Motor neuron (in vitro differentiated cells): Measurements from ENCODE around the gene SUSD1. TPM values are rescaled to one million over a fixed set of nuclear protein-coding genes. Genes with fewer than 3 reads are reported as not detected.
A peak's percentile ranks its signal among the peaks of the same experiment; 100 is the strongest.
"Not testable (repeated sequence)": the region's sequence is repeated elsewhere in the genome, so short reads cannot be mapped to it uniquely, and the experiment has no call there.

Experiments
- ATAC-seq, 8 experiments: fragments of 200-7000 bp; cut with Tn5 transposase; replicated peaks in 6 of 8; 2 replicates each; pipeline ENCODE4 v1.8.0; 2021; ENCODE audit warnings: mild to moderate bottlenecking in 8 of 8, moderate library complexity in 8 of 8
- H3K27ac ChIP-seq, 2 donors: fragments of 250-450 bp; sonication (Bioruptor Pico); 2 replicates each; pipeline ENCODE4 v1.9.0; 2021; ENCODE audit warnings: antibody characterized with exemption in 2 of 2, mild to moderate bottlenecking in 2 of 2, moderate library complexity in 1 of 2
- H3K4me1 ChIP-seq, 2 donors: fragments of 250-450 bp; sonication (Bioruptor Pico); replicated peaks in 1 of 2; 2 replicates each; pipeline ENCODE4 v1.6.1; 2021; ENCODE audit warnings: antibody characterized with exemption in 2 of 2, mild to moderate bottlenecking in 2 of 2, moderate library complexity in 1 of 2
- H3K4me3 ChIP-seq, 5 donors: fragments of 250-450 bp; sonication (Bioruptor Pico); 2 replicates each; pipeline ENCODE4 v1.9.0; 2021; ENCODE audit warnings: antibody characterized with exemption in 5 of 5, mild to moderate bottlenecking in 5 of 5, moderate library complexity in 4 of 5
- WGBS, 10 experiments: fragments of 450-650 bp; shearing (Covaris generic); methylation state at CpG; one replicate each; pipeline ENCODE4 v1.0.0; 2022; 5-methylcytosine and 5-hydroxymethylcytosine counted together
- in situ Hi-C, 9 experiments: fragments of 400-800 bp; cut with MboI; loops; one replicate each; pipeline ENCODE4 v1.15.0; 2021; ENCODE audit warnings: low sequenced_read_pairs in 9 of 9, low pct_unique_long_range_greater_than_20kb in 2 of 9; ENCODE audit not compliant: unreplicated experiment in 9 of 9
- total RNA-seq, 8 experiments: library from RNA; unstranded; fragments of 300-600 nt; gene quantifications; 2 replicates each; pipeline versions ENCODE4 v1.2.3 to v1.2.4, GENCODE V29; 2022

SUSD1 gene
- total RNA-seq, 8 experiments from 2014 or later, result 4.9 to 15.9 (median 8.4) TPM

DNA sequence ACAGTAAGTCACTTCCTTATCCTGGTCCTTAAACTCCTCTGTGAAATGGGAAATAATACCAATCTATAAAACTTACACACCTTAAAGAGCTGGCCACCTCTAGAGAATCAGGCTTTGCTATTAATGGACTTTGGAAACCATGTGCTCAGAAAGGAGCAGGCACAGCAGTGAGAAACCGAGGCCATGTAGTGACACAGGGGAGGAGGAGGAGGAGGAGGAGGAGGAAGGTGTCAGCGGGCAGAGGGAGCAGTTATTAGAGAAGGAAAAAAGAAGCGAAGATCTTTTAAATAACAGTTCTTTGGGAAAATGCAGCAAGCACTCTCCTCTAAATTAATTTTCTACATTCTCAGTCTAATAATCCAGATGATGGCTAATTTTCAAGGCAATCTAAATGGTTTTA, 38.0 kb downstream of the SUSD1 start:
- in situ Hi-C loops, result no loop called here

DNA sequence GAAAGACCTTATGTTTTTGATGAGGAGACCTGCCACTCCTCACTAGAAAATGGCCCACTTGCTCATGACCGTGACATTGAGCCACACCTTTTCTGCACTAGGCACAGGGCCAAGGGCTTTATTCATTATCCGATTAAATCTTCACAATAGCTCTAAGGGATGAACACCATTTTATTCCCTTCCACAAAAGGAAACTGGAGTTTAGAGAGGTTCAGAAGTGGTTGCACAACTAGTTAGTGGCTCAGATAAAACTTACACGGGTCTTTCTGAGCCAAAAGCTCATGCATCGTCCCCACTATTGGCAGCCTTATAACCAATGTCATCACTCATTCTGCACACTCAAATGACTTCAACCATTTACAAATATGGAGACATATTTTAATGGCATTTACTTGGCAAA, 39.4 kb downstream of the SUSD1 start:
- 13 to 100% (median 96%) methylated on average over 1 to 4 of the region's 4 CpGs; no CpG with 5 or more reads in 2 of the 10 experiments for WGBS, 10 experiments
- H3K27ac ChIP-seq, result no peak overlapping the region
- in situ Hi-C loops, result no loop called here
- no peaks in the 10 kb centered on the region for H3K4me1 ChIP-seq
- peak in 2 of 8 experiments; percentile 54 to 56 for ATAC-seq
- H3K4me3 ChIP-seq, result no peak overlapping the region

More for the DNA sequence above, 38.0 kb downstream of the SUSD1 start:
- WGBS, 10 experiments, result 80 to 100% (median 100%) methylated on average over 1 to 3 of the region's 3 CpGs; no CpG with 5 or more reads in 4 of the 10 experiments
- Histone ChIP-seq H3K4me1 (no peaks in the 10 kb centered on the region), H3K4me3 (no peak overlapping the region), H3K27ac (no peak overlapping the region)
- no peak for ATAC-seq

DNA sequence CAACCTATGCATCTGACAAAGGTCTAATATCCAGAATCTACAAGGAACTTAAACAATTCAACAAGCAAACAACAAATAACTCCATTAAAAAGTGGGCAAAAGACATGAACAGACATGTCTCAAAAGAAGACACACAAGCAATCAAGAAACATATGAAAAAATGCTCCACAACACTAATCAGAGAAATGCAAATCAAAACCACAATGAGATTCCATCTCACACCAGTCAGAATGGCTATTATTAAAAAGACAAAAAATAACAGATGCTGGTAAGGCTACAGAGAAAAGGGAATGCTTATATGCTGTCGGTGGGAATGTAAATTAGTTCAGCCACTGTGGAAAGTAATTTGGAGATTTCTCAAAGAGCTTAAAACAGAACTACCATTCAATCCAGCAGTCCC, 41.3 kb downstream of the SUSD1 start:
- H3K4me3 ChIP-seq, H3K4me1 ChIP-seq, in situ Hi-C loops, H3K27ac ChIP-seq: not testable (repeated sequence)
- WGBS, 10 experiments, result 0 to 100% (median 42%) methylated on average over 1 of the region's 1 CpG; no CpG with 5 or more reads in 4 of the 10 experiments
- peak in 2 of 8 experiments; percentile 40 to 49 for ATAC-seq

DNA sequence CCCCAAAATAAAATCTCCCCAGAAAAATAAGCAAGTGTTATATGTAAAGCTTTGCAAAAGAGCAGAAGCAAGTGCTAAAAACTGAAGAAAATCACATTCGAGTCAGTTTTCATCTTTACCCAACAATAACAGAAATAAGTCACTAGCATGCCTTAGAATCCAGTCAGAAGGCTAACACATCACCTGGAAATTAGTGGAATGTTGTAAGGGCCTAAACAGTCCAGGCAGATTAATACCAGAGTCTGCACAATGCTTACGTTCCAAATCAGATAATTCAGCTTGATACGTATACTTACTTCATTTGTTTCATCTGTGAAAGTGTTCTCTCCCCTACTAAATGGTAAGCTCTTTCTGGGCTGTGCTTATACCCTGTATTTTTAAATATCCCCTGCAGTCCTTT, 42.7 kb downstream of the SUSD1 start:
- ATAC-seq, result no peak
- H3K4me3 ChIP-seq, result no peak overlapping the region
- no peak overlapping the region for H3K27ac ChIP-seq
- WGBS, 10 experiments, result 69 to 100% (median 100%) methylated on average over 1 to 3 of the region's 3 CpGs; no CpG with 5 or more reads in 1 of the 10 experiments
- H3K4me1 ChIP-seq, result no peaks in the 10 kb centered on the region
- in situ Hi-C loops, result no loop called here

DNA sequence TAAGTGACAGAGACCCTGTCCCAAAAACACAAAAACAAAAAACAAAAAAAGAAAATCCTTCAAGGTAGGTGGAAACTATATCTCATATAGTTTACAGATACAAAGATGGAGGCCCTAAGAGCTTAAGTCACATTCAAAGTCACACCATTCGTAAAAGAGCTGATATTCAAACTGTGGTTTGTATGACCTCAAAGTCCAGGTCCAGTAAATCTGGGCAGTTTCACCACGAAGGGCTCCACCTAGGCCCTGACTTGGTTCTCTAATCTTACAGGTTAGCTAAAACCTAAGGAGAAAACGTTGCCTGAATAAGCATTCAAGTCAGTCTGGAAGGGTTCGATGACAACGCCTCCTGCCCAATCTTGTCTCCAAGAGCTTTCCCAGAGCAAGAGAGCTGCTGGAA, 44.1 kb downstream of the SUSD1 start:
- Histone ChIP-seq H3K4me3 (no peak overlapping the region), H3K4me1 (no peaks in the 10 kb centered on the region), H3K27ac (no peak overlapping the region)
- ATAC-seq, result peak in 1 of 8 experiments; percentile 39
- 46 to 88% (median 78%) methylated on average over 1 to 5 of the region's 5 CpGs; no CpG with 5 or more reads in 2 of the 10 experiments for WGBS, 10 experiments
- in situ Hi-C loops, result no loop called here

DNA sequence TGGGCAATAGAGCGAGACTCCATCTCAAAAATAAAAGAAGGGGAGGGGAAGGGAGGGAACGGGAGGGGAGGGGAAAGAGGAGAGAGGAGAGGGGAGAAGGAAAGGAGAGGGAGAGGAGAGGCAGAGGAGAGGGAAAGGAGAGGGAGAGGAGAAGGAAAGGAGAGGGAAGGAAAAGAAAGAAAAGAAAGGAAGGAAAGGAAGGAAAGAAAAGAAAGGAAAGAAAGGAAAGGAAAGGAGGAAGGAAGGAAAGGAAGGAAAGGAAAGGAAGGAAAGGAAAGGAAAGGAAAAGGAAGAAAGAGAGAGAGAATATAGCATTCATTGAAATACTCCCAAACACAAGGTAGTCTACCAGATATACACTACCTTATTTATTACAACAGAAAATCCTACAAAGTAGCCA, 44.8 kb downstream of the SUSD1 start:
- Histone ChIP-seq H3K4me1 (no peaks in the 10 kb centered on the region), H3K27ac (no peak overlapping the region), H3K4me3 (no peak overlapping the region)
- no peak for ATAC-seq
- in situ Hi-C loops, result no loop called here
- WGBS, 10 experiments, result no CpG with 5 or more reads among the region's 2 CpGs

DNA sequence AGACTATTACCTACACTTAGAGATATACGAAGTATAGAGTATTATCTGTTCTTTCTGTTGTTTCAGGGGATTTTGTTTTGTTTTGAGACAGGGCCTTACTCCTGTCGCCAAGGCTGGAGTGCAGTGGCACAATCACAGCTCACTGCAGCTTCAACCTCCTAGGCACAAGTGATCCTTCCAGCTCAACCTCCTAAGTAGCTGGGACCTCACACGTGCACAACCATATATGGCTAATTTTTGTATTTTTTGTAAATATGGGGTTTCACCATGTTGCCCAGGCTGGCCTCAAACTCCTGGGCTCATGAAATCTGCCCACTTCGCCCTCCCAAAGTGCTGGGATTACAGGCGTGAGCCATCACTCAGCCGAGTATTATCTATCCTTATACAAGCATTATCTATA, 45.9 kb downstream of the SUSD1 start:
- Histone ChIP-seq H3K4me1 (no peaks in the 10 kb centered on the region), H3K4me3 (no peak overlapping the region), H3K27ac (no peak overlapping the region)
- in situ Hi-C loops, result no loop called here
- ATAC-seq, result no peak
- 40 to 100% (median 91%) methylated on average over 1 to 5 of the region's 6 CpGs; no CpG with 5 or more reads in 1 of the 10 experiments for WGBS, 10 experiments

DNA sequence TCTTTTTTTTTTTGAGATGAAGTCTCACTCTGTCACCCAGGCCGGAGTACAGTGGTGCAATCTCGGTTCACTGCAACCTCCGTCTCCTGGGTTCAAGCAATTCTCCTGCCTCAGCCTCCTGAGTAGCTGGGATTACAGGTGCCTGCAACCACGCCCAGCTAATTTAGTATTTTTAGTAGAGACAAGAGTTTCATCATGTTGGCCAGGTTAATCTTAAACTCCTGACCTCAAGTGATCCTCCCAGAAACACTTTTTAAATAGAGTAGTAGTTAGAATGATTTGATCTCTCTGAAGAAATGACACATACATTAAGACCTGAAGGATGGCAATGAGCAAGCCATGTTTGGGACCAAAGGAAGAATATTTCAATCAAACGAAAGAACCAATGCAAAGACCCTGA, 46.7 kb downstream of the SUSD1 start:
- WGBS, 10 experiments, result 67 to 100% (median 95%) methylated on average over 1 to 4 of the region's 5 CpGs; no CpG with 5 or more reads in 2 of the 10 experiments
- H3K4me1 ChIP-seq, ATAC-seq, H3K4me3 ChIP-seq, in situ Hi-C loops, H3K27ac ChIP-seq: not testable (repeated sequence)

DNA sequence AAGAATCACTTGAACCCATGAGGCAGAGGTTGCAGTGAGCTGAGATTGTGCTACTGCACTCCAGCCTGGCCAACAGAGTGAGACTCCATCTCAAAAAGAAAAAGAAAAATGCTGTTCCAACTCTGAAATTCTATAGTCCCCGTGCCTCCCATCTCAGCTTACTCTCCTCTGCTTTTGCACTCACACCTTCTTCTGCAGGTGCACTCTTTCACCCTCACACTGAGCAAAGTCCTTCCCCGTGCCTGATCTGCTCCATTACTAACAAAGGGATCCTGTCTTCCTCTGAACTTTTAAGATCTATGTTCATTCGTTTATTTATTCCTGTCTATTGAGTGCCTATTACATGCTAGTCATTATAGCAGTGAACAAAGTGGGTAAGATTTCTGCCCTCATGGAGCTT, 47.8 kb downstream of the SUSD1 start:
- no peak overlapping the region for H3K4me3 ChIP-seq
- no peak for ATAC-seq
- in situ Hi-C loops, result no loop called here
- 67 to 100% (median 89%) methylated on average over 1 to 3 of the region's 3 CpGs; no CpG with 5 or more reads in 2 of the 10 experiments for WGBS, 10 experiments
- no peak overlapping the region for H3K27ac ChIP-seq
- H3K4me1 ChIP-seq, result no peaks in the 10 kb centered on the region

DNA sequence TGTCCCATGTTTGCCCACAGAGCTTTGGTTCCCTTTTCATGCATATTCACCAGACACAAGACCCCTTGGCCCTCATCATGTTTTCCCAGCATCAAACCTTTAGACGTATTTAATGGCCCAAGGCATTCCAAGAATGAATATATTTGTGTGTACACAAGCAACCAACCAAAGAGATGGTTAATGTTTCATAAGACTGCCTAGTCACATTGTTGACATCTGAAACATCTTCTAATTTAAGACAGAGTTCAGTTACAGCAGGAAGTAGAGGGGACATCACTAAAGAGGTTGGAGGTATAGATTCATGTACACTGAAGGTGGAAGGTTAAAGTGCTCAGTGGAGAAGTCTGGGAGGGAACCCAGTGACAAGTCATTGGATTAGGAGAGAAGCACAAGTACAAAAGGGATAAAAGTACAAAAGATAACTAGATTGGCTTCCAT, 49.1 kb downstream of the SUSD1 start:
- in situ Hi-C loops, result no loop called here
- WGBS, 10 experiments, result 0 to 100% (median 71%) methylated on average over 1 of the region's 1 CpG; no CpG with 5 or more reads in 2 of the 10 experiments
- H3K4me1 ChIP-seq, result no peaks in the 10 kb centered on the region
- H3K27ac ChIP-seq, result no peak overlapping the region
- peak in 1 of 8 experiments; percentile 50 for ATAC-seq
- no peak overlapping the region for H3K4me3 ChIP-seq

DNA sequence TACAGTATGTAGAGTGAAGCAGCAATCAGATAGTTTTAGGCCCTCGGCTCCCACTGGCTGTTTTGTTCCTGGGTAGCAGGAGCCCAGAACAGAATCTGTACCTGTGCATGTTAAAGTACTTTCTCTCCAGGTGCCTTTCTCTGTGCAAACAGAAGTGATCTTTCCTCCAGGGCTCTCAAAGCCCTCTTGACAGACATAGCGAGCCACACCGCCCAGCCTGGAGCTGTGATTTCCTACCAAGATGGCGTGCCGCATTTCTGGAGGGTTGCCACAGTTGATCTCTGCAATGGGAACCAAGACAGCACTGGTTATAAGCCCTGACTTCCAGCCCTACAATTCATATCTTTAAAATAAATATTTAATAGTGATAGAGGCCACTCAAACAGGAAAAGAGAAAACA, 50.9 kb downstream of the SUSD1 start:
- no peak for ATAC-seq
- H3K4me3 ChIP-seq, result no peak overlapping the region
- 84 to 100% (median 100%) methylated on average over 1 to 5 of the region's 5 CpGs; no CpG with 5 or more reads in 1 of the 10 experiments for WGBS, 10 experiments
- in situ Hi-C loops, result loop anchor here in 1 of 9 experiments (25.0 kb wide), 1 partner anchor 88 kb away; no protein-coding TSS in a partner anchor
- peaks cover 0 to 6% of the 10 kb centered on the region in 2 donors for H3K4me1 ChIP-seq
- H3K27ac ChIP-seq, result no peak overlapping the region

DNA sequence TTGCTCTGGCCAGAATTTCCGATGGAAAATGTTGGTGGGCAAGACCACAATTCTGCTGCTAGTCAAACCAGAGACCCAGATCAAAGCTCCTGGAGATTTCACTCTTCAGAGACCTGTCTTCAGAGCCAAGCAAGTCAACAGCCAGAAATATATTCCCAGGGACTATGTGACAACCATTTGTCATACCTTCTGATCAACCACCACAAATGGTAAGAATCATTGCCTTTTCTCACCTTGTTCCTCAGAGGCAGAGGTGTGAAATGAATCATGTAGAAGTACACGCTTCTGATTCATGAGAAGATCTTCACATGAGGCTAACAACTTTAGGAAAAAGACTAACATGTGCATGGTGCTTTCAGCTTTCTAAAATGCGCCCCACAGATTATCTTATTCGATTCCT, 53.5 kb downstream of the SUSD1 start:
- H3K27ac ChIP-seq, result no peak overlapping the region
- no peak overlapping the region for H3K4me3 ChIP-seq
- ATAC-seq, result no peak
- WGBS, 10 experiments, result 88 to 100% (median 95%) methylated on average over 1 to 4 of the region's 4 CpGs; no CpG with 5 or more reads in 3 of the 10 experiments
- peaks cover 0 to 6% of the 10 kb centered on the region in 2 donors for H3K4me1 ChIP-seq
- in situ Hi-C loops, result loop anchor here in 1 of 9 experiments (25.0 kb wide), 1 partner anchor 91 kb away; no protein-coding TSS in a partner anchor

DNA sequence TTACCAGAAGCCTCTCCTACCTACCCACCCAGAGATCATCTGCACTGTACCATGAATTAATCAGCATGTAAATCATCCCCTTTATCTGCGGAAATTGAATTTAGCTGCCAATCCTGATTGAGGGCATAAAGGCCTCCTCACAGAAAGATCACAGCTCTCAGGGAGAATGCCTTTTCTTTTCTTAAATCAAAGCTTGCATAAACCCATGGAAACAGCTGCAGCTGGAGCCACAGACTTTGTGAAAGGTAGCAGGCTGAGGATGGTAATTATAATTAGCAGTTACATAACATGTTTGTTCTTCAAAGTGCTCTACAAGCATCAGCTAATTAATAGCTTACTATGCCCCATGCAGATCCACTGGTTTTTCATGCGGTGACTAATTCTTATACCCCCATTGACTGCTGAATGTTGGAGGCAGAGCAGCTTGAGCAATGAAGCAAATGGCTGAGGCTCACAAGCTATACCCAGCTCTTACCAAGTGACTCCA, 54.6 kb downstream of the SUSD1 start:
- Histone ChIP-seq H3K4me1 (peaks cover 0 to 6% of the 10 kb centered on the region in 2 donors), H3K27ac (no peak overlapping the region), H3K4me3 (no peak overlapping the region)
- 17 to 50% (median 19%) methylated on average over 1 to 2 of the region's 2 CpGs; no CpG with 5 or more reads in 6 of the 10 experiments for WGBS, 10 experiments
- ATAC-seq, result peak in 5 of 8 experiments; percentile 58 to 85 (median 63)
- in situ Hi-C loops, result loop anchor here in 1 of 9 experiments (25.0 kb wide), 1 partner anchor 92 kb away; no protein-coding TSS in a partner anchor

DNA sequence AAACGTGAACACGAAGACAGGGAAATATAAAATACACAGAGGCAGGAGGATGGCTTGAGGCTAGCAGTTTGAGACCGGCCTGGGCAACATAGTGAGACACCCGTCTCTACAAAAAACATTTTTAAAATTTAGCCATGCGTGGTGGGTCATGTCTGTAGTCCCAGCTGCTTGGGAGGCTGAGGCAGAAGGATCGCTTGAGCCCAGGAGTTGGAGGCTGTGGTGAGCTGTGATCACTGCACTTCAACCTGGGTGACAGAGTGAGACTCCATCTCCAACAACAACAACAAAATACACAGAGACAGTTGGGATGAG, 55.1 kb downstream of the SUSD1 start:
- in situ Hi-C loops, result loop anchor here in 1 of 9 experiments (25.0 kb wide), 1 partner anchor 92 kb away; no protein-coding TSS in a partner anchor
- 65 to 94% (median 87%) methylated on average over 2 to 5 of the region's 6 CpGs; no CpG with 5 or more reads in 1 of the 10 experiments for WGBS, 10 experiments
- no peak overlapping the region for H3K27ac ChIP-seq
- no peak for ATAC-seq
- no peak overlapping the region for H3K4me3 ChIP-seq
- peaks cover 0 to 6% of the 10 kb centered on the region in 2 donors for H3K4me1 ChIP-seq
